HG02884 (cell line): ENCODE results near the gene GSTM4.
"Not testable (repeated sequence)": the region's sequence is repeated elsewhere in the genome, so short reads cannot be mapped to it uniquely, and the experiment has no call there.

ENCODE experiments used
- ATAC-seq: cut with Tn5 transposase; IDR thresholded peaks from one replicate; pipeline ENCODE4 v1.9.1; 2021; ENCODE audit warnings: mild to moderate bottlenecking, moderate library complexity; ENCODE audit not compliant: unreplicated experiment

The GSTM4 gene

GRCh38 chr1:109695138-109695537 is 39.2 kb downstream of the GSTM4 start:
- ATAC-seq, result not testable (repeated sequence)

- ATAC-seq, result no peak
Measured at GRCh38 chr1:109697066-109697465, 41.2 kb downstream of the GSTM4 start.

DNA sequence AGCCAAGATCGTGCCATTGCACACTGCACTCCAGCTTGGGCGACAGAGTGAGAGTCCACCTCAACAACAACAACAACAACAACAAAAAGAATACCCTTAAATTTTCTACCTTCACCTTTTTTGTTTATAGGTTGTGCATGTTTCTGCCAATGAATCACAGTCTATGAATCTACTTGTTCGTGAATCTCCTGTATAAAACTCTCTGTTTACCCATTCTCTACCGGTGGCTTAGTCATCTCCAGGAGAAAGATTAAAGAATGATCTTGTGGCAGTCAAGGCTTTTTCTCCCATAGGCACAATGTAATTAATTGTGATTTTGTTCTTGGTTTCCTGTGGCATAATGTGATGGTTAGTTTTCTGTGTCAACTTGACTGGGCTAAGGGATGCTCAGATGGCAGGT is 42.0 kb downstream of the GSTM4 start:
- ATAC-seq, result not testable (repeated sequence)

DNA sequence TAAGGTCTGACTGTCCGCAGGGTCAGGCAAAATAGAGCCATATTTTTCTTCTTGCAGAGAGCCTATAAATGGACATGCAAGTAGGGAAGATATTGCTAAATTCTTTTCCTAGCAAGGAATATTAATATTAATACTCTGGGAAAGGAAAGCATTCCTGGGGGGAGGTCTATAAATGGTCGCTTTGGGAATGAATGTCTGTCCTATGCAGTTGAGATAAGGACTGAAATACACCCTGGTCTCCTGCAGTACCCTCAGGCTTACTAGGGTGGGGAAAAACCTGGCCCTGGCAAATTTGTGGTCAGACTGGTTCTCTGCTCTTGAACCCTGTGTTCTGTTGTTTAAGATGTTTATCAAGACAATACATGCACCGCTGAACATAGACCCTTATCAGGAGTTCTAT is 47.0 kb downstream of the GSTM4 start:
- ATAC-seq, result not testable (repeated sequence)

DNA sequence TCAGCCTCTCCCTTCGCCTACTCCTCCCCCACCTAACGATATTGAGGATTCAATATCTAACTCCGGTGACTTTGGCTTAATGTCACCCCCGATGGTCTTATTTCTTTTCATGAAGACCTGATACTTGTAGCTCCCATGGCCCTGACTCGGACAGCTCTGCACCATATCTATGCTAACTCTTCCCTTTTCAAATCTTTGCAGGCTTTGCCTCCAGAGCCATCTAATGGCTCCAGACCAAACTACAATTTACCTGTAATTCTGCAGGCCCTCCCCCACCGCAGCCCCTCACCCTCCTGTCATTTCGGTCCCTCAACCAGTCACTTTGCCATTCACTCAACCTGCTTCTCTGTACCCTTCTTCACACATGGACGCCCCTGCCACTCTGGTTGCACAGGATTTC is 48.3 kb downstream of the GSTM4 start:
- no peak for ATAC-seq

GRCh38 chr1:109705411-109705810 is 49.5 kb downstream of the GSTM4 start:
- ATAC-seq, result no peak

GRCh38 chr1:109708949-109709348 is 53.0 kb downstream of the GSTM4 start:
- not testable (repeated sequence) for ATAC-seq

DNA sequence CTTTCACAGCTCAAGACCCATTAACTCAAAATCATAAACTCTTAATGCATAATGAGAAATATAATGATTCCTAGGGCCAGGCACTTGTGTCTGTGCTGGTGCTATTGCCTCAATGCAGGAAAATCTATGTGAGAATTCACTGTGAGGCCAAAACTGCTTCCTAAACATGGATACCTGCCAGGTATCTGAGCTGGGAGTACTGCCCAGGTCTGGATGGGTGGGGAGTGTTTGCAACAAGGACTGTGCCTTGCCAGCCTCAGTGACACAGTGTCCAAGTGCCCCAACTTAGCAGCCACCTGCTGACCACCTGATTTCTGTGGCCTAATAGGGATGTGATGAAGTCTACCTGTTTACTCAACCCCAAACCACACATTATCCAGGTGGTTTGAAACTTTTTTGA is 53.9 kb downstream of the GSTM4 start:
- not testable (repeated sequence) for ATAC-seq
